Measurements from ENCODE around the gene SDK1.

The SDK1 gene

DNA sequence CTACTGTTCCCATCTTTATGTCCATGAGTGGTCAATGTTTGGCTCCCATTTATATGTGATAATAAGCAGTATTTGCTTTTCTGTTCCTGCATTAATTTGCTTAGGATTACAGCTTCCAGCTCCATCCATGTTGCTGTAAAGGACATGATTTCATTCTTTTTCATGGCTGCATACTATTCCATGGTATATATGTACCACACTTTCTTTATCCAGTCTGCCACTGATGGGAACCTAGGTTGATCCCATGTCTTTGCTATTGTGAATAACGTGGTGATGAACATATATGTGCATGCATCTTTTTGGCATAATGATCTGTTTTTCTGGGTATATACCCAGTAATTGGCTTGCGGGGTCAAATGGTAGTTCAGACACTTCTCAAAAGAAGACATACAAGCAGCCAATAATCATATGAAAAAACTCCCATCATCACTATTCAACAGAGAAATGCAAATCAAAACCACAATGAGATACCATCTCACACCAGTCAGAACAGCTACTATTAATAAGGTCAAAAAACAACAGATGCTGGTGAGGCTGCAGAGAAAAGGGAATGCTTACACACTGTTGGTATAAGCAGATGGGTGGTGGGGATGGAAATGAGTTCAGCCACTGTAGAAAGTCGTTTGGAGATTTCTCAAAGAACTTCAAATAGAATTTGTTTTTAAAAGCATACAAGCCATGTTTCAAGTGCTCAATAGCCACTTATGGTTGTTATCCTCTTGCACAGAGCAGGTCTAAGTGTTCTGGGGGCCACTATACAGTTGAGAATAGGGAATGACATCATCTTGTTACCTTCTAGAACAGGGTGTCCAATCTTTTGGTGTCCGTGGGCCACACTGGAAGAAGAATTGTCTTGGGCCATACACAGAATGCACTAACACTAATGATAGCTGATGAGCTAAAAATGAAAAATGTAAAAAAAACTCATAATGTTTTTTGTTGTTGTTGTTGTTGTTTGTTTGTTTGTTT, 23.2 kb upstream of the SDK1 start:
- peaks cover 2% of the 10 kb centered on the region for H3K27me3 Mint-ChIP-seq
- no peak overlapping the region for H3K4me3 Mint-ChIP-seq
- H3K4me1 Mint-ChIP-seq (ENCODE audit: low read depth): no peaks in the 10 kb centered on the region
- no peaks in the 10 kb centered on the region for H3K36me3 Mint-ChIP-seq
- no peaks in the 10 kb centered on the region for H3K9me3 Mint-ChIP-seq (ENCODE audit: low read depth)
- no peak overlapping the region for H3K27ac Mint-ChIP-seq

DNA sequence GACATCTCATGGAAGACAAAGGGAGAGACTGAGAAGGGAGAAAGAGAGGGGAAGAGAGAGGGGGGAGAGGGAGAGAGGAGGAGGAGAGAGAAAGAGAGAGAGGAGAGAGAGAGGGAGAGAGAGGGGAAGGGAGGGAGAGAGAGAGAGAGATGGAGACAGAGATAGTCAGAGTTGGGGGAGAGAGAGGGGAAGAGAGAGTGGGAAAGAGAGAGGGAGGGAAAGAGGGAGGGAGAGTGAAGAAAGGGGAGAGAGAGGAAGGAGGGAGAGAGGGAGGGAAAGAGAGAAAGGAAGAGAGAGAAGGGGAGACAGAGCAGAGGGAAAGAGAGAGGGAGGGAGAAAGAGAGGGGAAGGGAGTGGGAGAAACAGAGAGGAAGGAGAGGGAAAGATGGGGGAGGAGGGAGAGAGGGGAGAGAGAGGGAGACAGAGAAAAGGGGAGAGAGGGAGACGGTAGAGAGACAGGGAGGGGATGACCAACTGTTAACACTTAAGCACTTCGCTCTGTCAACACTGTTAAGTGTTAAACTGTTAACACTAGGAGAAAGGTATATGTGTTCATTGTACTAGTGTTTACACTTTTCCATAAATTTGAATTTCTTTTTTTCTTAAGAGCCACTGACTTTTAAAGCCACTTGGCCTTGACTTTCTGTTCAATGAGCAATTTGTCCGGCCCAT, 21.8 kb upstream of the SDK1 start:
- no peaks in the 10 kb centered on the region for H3K9me3 Mint-ChIP-seq (ENCODE audit: low read depth)
- no peak overlapping the region for H3K27ac Mint-ChIP-seq

DNA sequence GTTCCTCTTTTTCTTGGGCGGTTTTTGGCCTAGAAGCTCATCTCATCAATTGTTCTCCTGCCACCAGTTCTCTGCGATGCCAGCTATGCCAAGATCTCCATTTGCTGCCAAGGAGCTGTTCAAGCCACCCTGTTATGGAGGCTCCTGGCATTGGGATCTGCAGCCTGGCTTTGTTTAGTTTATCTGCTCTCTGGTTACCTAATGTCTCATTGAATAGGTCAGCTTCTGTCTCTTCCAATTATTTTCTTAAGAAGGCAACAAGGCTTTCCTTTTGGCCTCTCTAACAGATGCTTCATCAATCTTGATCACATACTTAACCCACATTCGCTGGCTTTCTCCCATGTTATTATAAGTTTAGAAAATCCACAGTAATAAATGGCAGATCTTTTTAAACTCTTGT, 20.6 kb upstream of the SDK1 start:
- Mint-ChIP-seq H3K27ac (no peak overlapping the region), H3K27me3 (peaks cover 2% of the 10 kb centered on the region), H3K36me3 (no peaks in the 10 kb centered on the region), H3K4me3 (no peak overlapping the region), H3K4me1 (ENCODE audit: low read depth) (no peaks in the 10 kb centered on the region), H3K9me3 (ENCODE audit: low read depth) (no peaks in the 10 kb centered on the region)

More for the DNA sequence above, 21.8 kb upstream of the SDK1 start:
- Mint-ChIP-seq H3K4me1 (ENCODE audit: low read depth) (no peaks in the 10 kb centered on the region), H3K27me3 (peaks cover 2% of the 10 kb centered on the region), H3K36me3 (no peaks in the 10 kb centered on the region), H3K4me3 (no peak overlapping the region)

DNA sequence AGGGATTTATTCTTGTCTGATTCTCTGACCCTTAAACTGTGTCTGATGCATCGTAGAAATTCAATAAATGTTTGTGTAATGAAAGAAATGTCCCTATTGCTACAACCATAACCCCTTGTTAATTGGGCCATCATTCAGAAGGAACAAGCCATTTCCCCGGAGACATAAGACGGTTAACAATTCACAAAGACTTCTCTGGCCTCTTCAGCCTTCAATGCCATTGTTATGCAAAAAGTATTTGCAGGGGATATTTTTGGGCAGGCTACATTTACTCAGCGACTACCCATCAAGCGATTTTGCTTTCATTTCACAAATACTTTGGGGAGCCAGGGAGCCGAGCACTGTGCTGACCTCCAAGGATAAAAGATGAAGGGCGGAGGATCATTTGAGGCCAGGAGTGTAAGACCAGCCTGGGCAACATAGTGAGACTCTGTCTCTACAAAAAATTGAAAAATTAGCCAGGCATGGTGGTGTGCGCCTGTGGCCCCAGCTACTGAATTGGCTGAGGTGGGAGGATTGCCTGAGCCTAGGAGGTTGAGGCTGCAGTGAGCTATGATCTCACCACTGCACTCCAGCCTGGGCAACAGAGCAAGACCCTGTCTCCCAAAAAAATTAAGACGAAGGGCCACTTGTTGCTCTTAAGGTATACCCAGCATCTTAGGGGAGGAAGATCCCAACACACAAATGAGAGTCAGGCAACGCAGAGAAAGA, 20.0 kb upstream of the SDK1 start:
- no peak overlapping the region for H3K27ac Mint-ChIP-seq
- no peaks in the 10 kb centered on the region for H3K27me3 Mint-ChIP-seq
- H3K4me1 Mint-ChIP-seq (ENCODE audit: low read depth): no peaks in the 10 kb centered on the region
- no peak overlapping the region for H3K4me3 Mint-ChIP-seq
- H3K9me3 Mint-ChIP-seq (ENCODE audit: low read depth): no peaks in the 10 kb centered on the region
- H3K36me3 Mint-ChIP-seq: no peaks in the 10 kb centered on the region

DNA sequence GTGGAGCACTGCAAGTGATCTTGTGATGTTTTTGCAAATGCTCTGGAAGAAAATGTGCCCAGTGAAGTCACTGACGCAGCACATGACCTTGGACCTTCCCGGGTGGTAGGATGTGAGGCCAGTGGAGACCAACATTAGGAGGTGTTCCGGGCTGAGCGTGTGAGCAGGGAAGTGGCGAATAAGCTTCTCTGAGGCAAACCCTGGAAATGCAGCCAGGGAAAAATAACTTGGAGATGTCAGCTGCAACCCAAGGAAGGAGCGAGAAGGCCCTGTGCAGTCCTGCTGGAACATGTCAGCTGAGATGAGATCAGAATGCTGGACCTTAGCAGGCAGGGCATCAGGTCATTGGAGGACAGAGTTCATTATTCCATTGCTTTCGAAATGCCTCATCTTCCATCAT, 18.6 kb upstream of the SDK1 start:
- H3K4me3 Mint-ChIP-seq: no peak overlapping the region
- no peaks in the 10 kb centered on the region for H3K9me3 Mint-ChIP-seq (ENCODE audit: low read depth)
- H3K36me3 Mint-ChIP-seq: no peaks in the 10 kb centered on the region
- no peaks in the 10 kb centered on the region for H3K27me3 Mint-ChIP-seq
- no peak overlapping the region for H3K27ac Mint-ChIP-seq
- no peaks in the 10 kb centered on the region for H3K4me1 Mint-ChIP-seq (ENCODE audit: low read depth)

DNA sequence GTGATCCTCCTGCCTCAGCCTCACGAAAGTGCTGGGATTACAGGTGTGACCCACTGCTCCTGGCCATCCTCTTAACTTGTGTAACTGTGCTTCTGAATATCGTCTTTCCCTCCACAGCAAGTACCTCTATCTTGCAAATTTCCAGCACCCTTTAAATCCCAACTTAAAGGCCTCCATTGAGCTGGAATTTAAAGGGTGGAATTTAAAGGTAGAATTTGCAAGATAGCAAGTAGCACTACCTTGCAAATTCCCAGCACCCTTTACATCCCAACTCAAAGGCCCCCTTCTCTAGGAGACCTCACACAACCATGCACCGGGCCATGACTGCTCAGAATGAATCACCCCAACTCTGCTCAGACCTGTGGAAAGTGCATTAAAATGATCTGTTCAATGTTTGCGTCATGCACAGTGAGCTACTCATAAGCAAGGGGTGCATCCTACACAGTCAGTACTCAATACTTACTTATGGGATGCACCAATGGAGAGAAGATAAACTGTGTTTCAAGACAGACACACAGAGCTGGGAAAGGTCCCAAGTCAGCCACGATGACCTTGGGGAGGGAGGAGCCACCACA, 17.8 kb upstream of the SDK1 start:
- H3K4me1 Mint-ChIP-seq (ENCODE audit: low read depth): no peaks in the 10 kb centered on the region
- H3K36me3 Mint-ChIP-seq: no peaks in the 10 kb centered on the region
- no peak overlapping the region for H3K4me3 Mint-ChIP-seq
- H3K27me3 Mint-ChIP-seq: no peaks in the 10 kb centered on the region
- no peaks in the 10 kb centered on the region for H3K9me3 Mint-ChIP-seq (ENCODE audit: low read depth)
- no peak overlapping the region for H3K27ac Mint-ChIP-seq

DNA sequence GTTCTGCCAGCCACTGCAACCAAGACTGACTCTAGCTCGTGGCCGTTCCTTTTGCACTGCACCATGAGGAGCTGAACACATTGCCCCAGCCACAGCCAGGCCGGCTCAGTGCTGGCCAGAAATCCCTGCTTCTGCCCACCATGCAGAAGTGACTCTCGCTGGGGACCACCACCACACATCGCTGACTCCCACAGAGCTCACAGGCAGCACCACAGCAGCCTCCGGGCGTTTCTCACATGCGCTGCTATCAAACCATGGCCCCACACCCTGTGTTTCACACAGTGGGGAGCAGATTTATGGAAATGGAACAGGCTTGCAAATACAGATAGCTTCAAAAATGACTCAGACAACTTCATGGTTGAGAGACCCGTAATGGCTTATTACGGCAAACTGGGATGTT, 15.4 kb upstream of the SDK1 start:
- Mint-ChIP-seq H3K4me3 (no peak overlapping the region), H3K27me3 (no peaks in the 10 kb centered on the region), H3K36me3 (no peaks in the 10 kb centered on the region), H3K9me3 (ENCODE audit: low read depth) (no peaks in the 10 kb centered on the region), H3K27ac (no peak overlapping the region), H3K4me1 (ENCODE audit: low read depth) (no peaks in the 10 kb centered on the region)

DNA sequence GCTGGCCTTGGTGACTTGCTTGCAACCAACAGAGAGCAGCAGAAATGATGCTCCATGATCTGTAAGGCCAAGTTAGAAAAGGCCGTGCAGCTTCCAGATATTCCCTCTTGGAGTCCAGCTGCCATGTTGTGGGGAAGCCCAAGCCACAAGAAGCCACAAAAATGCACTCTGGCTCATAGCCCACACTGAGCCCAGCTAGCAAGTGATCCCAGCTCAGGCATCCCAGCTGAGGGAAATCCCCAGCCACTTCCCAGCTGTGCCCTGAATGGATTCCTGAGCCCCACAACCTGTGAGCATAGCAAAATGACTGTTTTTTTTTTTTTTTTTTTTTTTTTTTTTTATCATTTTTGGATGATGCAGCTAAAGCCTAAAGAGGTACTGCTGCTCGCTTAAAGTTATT, 11.1 kb upstream of the SDK1 start:
- Mint-ChIP-seq H3K4me1 (ENCODE audit: low read depth) (no peaks in the 10 kb centered on the region), H3K9me3 (ENCODE audit: low read depth) (no peaks in the 10 kb centered on the region), H3K36me3 (no peaks in the 10 kb centered on the region), H3K4me3 (no peak overlapping the region), H3K27ac (no peak overlapping the region), H3K27me3 (peaks cover 3% of the 10 kb centered on the region)

DNA sequence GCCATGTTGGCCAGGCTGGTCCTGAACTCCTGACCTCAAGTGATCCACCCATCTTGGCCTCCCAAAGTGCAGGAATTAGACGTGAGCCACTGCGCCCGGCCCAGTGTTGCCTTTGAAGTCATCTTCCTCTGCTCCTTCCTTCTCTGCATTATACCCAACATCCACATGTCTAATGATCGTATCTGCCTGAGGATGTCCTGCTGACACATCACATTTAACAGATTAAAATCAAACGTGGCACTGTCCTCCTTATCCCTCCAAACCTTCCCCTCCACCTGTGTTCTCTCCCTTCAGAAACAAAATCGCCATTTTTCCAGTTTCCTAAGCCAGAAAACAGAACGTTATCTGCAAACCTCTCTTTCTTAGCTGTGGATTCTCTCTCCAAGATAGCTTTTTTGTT, 8.4 kb upstream of the SDK1 start:
- H3K4me1 Mint-ChIP-seq (ENCODE audit: low read depth): no peaks in the 10 kb centered on the region
- no peak overlapping the region for H3K27ac Mint-ChIP-seq
- no peaks in the 10 kb centered on the region for H3K36me3 Mint-ChIP-seq
- H3K4me3 Mint-ChIP-seq: no peak overlapping the region
- no peaks in the 10 kb centered on the region for H3K9me3 Mint-ChIP-seq (ENCODE audit: low read depth)
- peaks cover 3% of the 10 kb centered on the region for H3K27me3 Mint-ChIP-seq

DNA sequence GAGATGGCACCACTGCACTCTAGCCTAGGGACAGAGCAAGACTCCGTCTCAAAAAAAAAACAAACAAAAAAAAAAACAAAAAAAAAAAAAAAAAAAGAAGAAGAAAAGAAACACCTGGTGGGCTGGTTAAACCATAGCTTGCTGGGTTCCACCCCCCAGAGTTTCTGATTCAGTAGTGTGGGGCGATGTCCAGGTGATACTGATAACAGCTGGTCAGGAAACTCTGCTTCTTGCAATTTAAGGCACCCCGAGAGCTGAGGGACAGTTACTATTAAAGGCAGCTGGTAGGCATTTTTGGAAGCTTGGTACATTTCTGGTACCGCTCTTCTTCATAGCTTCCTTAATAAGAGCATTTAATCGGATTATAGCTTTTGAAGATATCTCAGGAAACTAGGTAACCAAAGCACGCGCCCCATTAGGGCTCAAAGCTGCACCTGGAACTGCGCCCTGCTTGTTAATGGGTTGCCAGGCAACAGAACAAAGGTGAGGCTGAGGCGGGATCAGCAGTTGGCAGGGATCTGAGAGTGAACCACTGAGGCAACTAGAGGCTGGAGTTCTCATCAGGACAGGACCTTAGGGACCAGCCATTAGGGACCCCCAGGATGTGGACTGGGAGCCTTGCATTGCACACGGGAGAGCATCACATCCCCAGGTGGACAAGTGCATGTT, 6.5 kb upstream of the SDK1 start:
- Mint-ChIP-seq H3K27me3 (peaks cover 6% of the 10 kb centered on the region), H3K9me3 (ENCODE audit: low read depth) (no peaks in the 10 kb centered on the region), H3K36me3 (no peaks in the 10 kb centered on the region), H3K27ac (no peak overlapping the region), H3K4me1 (ENCODE audit: low read depth) (no peaks in the 10 kb centered on the region), H3K4me3 (no peak overlapping the region)

DNA sequence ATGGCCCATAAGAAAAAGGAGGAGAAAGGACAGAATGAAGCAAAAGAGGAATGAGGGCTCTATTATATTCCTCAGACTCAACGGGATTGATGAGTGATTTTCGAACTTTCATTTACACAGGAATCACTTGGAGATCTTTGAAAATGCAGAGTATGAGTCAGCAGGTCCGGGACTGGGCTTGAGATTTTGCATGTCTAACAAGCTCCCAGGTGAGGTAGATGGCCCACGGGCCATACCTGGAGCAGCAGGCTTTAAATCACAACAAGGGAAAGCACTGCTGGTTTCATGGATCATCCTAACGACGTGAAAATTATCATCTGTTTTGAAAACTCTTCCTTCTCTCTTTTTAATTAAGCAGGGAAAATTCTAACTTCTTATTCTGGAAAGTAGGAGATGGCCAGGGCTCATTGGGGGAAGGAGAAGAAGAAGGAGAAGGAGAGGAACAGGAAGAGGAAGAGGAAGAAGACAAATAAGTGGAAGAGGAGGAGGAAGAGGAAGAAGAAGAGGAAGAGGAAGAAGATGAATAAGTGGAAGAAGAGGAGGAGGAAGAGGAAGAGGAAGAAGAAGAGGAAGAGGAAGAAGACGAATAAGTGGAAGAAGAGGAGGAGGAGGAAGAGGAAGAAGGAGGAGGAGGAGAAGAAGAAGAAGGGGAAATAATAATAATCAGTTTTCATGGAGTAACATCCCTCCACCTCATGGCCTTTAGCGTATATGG, 3.8 kb upstream of the SDK1 start:
- no peaks in the 10 kb centered on the region for H3K9me3 Mint-ChIP-seq (ENCODE audit: low read depth)
- no peak overlapping the region for H3K27ac Mint-ChIP-seq
- peaks cover 4% of the 10 kb centered on the region for H3K4me1 Mint-ChIP-seq (ENCODE audit: low read depth)
- no peaks in the 10 kb centered on the region for H3K36me3 Mint-ChIP-seq
- H3K4me3 Mint-ChIP-seq: no peak overlapping the region
- H3K27me3 Mint-ChIP-seq: peaks cover 6% of the 10 kb centered on the region

DNA sequence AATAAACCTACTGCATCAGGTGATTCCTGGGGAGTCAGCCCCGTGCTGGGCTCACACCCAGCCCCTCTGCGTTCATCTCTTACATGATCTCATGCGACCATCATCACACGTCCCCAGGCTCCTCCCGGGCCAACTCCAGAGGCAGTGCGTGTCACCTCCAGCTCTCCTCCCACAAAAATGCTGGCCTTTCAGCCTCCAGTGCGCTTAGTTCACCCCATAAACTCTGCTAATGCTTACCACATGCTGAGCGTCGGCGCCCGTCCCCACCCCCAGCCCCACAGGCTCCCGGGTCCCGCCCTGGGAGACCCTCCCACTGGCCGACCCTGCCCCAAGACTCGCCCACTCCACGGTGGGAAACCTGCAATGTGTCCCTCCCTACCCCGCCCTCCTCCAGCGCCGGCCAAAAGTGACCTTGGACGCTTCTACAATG, 816 bp upstream of the SDK1 start:
- Mint-ChIP-seq H3K36me3 (no peaks in the 10 kb centered on the region), H3K4me1 (ENCODE audit: low read depth) (peaks cover 9% of the 10 kb centered on the region), H3K9me3 (ENCODE audit: low read depth) (no peaks in the 10 kb centered on the region), H3K27ac (no peak overlapping the region), H3K4me3 (peak overlapping the region; percentile 57), H3K27me3 (peaks cover 3% of the 10 kb centered on the region)

DNA sequence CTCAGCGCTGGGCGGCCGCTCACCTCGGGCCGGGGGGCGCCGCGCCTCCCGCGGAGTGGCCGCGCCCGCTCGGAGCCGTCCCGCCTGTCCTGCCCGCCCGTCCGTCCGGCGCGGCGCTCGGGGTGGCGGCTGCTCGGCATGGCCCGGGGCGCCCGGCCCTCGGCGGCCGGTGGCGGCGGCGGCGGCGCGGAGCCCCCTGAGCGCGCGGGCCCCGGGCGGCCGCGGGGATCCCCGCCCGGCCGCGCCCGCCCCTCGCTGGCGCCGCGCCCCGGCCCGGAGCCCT, 338 bp downstream of the SDK1 start:
- Mint-ChIP-seq H3K4me1 (ENCODE audit: low read depth) (peaks cover 9% of the 10 kb centered on the region), H3K36me3 (no peaks in the 10 kb centered on the region), H3K27me3 (peaks cover 3% of the 10 kb centered on the region), H3K4me3 (no peak overlapping the region), H3K27ac (no peak overlapping the region), H3K9me3 (ENCODE audit: low read depth) (no peaks in the 10 kb centered on the region)

Data from activated naive CD8-positive, alpha-beta T cell (primary cell).